ENCODE results near the gene WASF3. TPM values are rescaled to one million over a fixed set of nuclear protein-coding genes. Genes with fewer than 3 reads are reported as not detected.

The WASF3 gene
- polyA plus RNA-seq, 3 donors = not detected

DNA sequence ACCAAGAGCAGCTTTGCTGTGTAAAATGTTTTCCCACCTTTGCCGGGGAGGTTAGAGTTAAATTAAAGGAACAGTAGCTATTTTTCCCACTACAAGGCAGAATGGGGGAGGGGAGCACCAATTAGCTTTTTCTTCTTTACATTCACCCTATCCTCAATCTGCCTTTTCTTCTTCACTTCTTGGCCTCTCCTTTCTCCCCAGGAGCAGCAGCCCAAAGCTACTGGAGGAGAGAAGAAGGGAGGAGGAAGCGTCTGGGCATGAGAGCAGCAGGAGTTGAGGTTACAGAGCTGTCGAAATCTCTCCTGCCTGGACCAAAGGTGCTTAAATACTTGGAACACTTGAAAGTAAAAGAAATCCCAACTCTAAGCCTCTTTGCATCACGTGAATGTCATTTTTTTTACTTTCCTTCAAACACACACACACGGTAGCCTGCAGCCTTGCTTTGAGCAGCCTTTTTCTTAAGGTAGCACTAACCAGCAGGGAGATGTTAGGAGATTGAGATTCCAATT lies 39.0 kb upstream of the WASF3 start:
- Histone ChIP-seq H3K4me3 (replicated peaks in 1 of 3; ENCODE audit: low read depth in 2 of 3, low read length in 3 of 3) (no peak overlapping the region), H3K9me3 (replicated peaks in 1 of 2; ENCODE audit: control insufficient read depth in 1 of 2, insufficient read depth in 1 of 2, low read length in 2 of 2) (peaks cover 0 to 7% of the 10 kb centered on the region in 2 donors), H4K20me1 (ENCODE audit: insufficient read depth, low read length) (no peaks in the 10 kb centered on the region), H3K9ac (ENCODE audit: insufficient read depth, low read length, poor library complexity, severe bottlenecking) (no peak overlapping the region), H3K27ac (ENCODE audit: low read depth in 1 of 2, low read length in 2 of 2) (no peak overlapping the region), H3K4me1 (ENCODE audit: control insufficient read depth in 1 of 2, insufficient read depth in 2 of 2, low read length in 2 of 2) (no peaks in the 10 kb centered on the region), H3K4me2 (replicated peaks; ENCODE audit: extremely low read depth, low read length, poor library complexity, severe bottlenecking) (no peak overlapping the region), H3K79me2 (ENCODE audit: insufficient read depth, low read length) (no peaks in the 10 kb centered on the region), H3K36me3 (replicated peaks in 1 of 2; ENCODE audit: control insufficient read depth in 1 of 2, insufficient read depth in 2 of 2, low read length in 2 of 2) (no peaks in the 10 kb centered on the region), H2AFZ (ENCODE audit: insufficient read depth, low read depth, low read length, poor library complexity, severe bottlenecking) (no peak overlapping the region), H3K27me3 (ENCODE audit: control insufficient read depth in 2 of 2, insufficient read depth in 2 of 2, low read length in 2 of 2) (no peaks in the 10 kb centered on the region)
- Mint-ChIP-seq H3K36me3 (no peaks in the 10 kb centered on the region), H3K27me3 (ENCODE audit: low read depth in 3 of 3) (peaks cover 0 to 3% (median 1%) of the 10 kb centered on the region in 3 donors), H3K27ac (no peak overlapping the region), H3K4me1 (no peaks in the 10 kb centered on the region), H3K9me3 (peaks cover 0 to 5% (median 1%) of the 10 kb centered on the region in 7 donors), H3K4me3 (no peak overlapping the region)
- DNase-seq = no peak
- no CpG with 5 or more reads among the region's 5 CpGs for WGBS (ENCODE audit: insufficient coverage)
- TF ChIP-seq, protein P1, sequence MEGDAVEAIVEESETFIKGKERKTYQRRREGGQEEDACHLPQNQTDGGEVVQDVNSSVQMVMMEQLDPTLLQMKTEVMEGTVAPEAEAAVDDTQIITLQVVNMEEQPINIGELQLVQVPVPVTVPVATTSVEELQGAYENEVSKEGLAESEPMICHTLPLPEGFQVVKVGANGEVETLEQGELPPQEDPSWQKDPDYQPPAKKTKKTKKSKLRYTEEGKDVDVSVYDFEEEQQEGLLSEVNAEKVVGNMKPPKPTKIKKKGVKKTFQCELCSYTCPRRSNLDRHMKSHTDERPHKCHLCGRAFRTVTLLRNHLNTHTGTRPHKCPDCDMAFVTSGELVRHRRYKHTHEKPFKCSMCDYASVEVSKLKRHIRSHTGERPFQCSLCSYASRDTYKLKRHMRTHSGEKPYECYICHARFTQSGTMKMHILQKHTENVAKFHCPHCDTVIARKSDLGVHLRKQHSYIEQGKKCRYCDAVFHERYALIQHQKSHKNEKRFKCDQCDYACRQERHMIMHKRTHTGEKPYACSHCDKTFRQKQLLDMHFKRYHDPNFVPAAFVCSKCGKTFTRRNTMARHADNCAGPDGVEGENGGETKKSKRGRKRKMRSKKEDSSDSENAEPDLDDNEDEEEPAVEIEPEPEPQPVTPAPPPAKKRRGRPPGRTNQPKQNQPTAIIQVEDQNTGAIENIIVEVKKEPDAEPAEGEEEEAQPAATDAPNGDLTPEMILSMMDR (IDR thresholded peaks at IDR 0.05) = no peak
- intact Hi-C loops (cut with micrococcal nuclease) = no loop called here

DNA sequence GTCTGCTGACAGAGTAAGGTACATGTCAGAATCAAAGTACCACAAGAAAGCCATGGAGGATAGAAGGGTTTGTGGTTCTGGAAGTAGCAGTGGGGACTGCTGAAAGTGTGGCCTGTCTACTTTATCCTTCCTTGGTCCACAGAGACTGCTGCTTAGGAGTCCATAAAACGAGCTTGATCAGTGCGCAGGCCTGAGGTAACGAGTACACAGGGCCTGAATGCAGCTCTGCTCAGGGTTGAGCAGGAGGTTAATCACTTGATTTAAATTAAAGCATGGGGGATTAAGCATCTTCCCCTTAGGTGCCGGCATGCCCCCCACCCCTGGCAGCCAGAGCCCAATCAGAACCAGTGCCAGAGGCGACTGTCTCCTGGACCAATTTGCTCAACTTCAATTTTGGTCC lies 34.9 kb upstream of the WASF3 start:
- Mint-ChIP-seq H3K4me3 (no peak overlapping the region), H3K27ac (no peak overlapping the region), H3K27me3 (ENCODE audit: low read depth in 3 of 3) (peaks cover 0 to 3% (median 0%) of the 10 kb centered on the region in 3 donors), H3K4me1 (no peaks in the 10 kb centered on the region), H3K9me3 (peaks cover 0 to 7% (median 1%) of the 10 kb centered on the region in 7 donors), H3K36me3 (no peaks in the 10 kb centered on the region)
- Histone ChIP-seq H3K4me2 (replicated peaks; ENCODE audit: extremely low read depth, low read length, poor library complexity, severe bottlenecking) (no peak overlapping the region), H3K27me3 (ENCODE audit: control insufficient read depth in 2 of 2, insufficient read depth in 2 of 2, low read length in 2 of 2) (no peaks in the 10 kb centered on the region), H3K27ac (ENCODE audit: low read depth in 1 of 2, low read length in 2 of 2) (no peak overlapping the region), H3K36me3 (replicated peaks in 1 of 2; ENCODE audit: control insufficient read depth in 1 of 2, insufficient read depth in 2 of 2, low read length in 2 of 2) (no peaks in the 10 kb centered on the region), H2AFZ (ENCODE audit: insufficient read depth, low read depth, low read length, poor library complexity, severe bottlenecking) (no peak overlapping the region), H3K9ac (ENCODE audit: insufficient read depth, low read length, poor library complexity, severe bottlenecking) (no peak overlapping the region), H3K4me3 (replicated peaks in 1 of 3; ENCODE audit: low read depth in 2 of 3, low read length in 3 of 3) (no peak overlapping the region), H3K9me3 (replicated peaks in 1 of 2; ENCODE audit: control insufficient read depth in 1 of 2, insufficient read depth in 1 of 2, low read length in 2 of 2) (peaks cover 0 to 7% of the 10 kb centered on the region in 2 donors), H3K4me1 (ENCODE audit: control insufficient read depth in 1 of 2, insufficient read depth in 2 of 2, low read length in 2 of 2) (no peaks in the 10 kb centered on the region), H3K79me2 (ENCODE audit: insufficient read depth, low read length) (no peaks in the 10 kb centered on the region), H4K20me1 (ENCODE audit: insufficient read depth, low read length) (no peaks in the 10 kb centered on the region)
- intact Hi-C loops (cut with micrococcal nuclease) = no loop called here
- no peak for DNase-seq
- TF ChIP-seq, protein P1 (IDR thresholded peaks at IDR 0.05) = no peak
- 100% methylated on average over 2 of the region's 5 CpGs for WGBS (ENCODE audit: insufficient coverage)

All from CD14-positive monocyte (primary cell).